Glutamatergic neuron (in vitro differentiated cells): ENCODE data around the gene ADISSP. TPM values are rescaled to one million over a fixed set of nuclear protein-coding genes. Genes with fewer than 3 reads are reported as not detected.

ENCODE experiments used
- DNase-seq: peaks from one replicate; pipeline ENCODE4 v3.0.0; 2022
- H3K27ac Mint-ChIP-seq: one replicate; pipeline ENCODE4 v1.8.0; 2020; ENCODE audit warnings: mild to moderate bottlenecking, mixed read lengths, inconsistent platforms; ENCODE audit not compliant: unreplicated experiment
- H3K27me3 Mint-ChIP-seq: one replicate; pipeline ENCODE4 v1.8.0; 2020; ENCODE audit warnings: mild to moderate bottlenecking, moderate library complexity, mixed read lengths, inconsistent platforms; ENCODE audit not compliant: unreplicated experiment
- H3K36me3 Mint-ChIP-seq: one replicate; pipeline ENCODE4 v1.8.0; 2020; ENCODE audit warnings: mild to moderate bottlenecking, mixed read lengths, inconsistent platforms; ENCODE audit not compliant: unreplicated experiment
- H3K4me1 Mint-ChIP-seq: one replicate; pipeline ENCODE4 v1.8.0; 2020; ENCODE audit warnings: mild to moderate bottlenecking, low read depth, mixed read lengths, inconsistent platforms; ENCODE audit not compliant: unreplicated experiment
- H3K4me3 Mint-ChIP-seq: one replicate; pipeline ENCODE4 v1.8.0; 2020; ENCODE audit warnings: mild to moderate bottlenecking, mixed read lengths, inconsistent platforms; ENCODE audit not compliant: unreplicated experiment
- H3K9me3 Mint-ChIP-seq: one replicate; pipeline ENCODE4 v1.8.0; 2020; ENCODE audit warnings: mild to moderate bottlenecking, moderate library complexity, mixed read lengths, inconsistent platforms; ENCODE audit not compliant: unreplicated experiment
- CTCF ChIP-seq: fragments of 200-600 bp; sonication (generic); IDR thresholded peaks from one replicate; pipeline ENCODE4 v1.5.0; 2021; ENCODE audit not compliant: partially characterized antibody, unreplicated experiment
- total RNA-seq: library from RNA; stranded (reverse); fragmentation: NEBNext Ultra II Directional; extraction: Animal tissue kit (Norgen Biotek cat#: 25700); gene quantifications from one replicate; pipeline ENCODE4 v1.2.1, GENCODE V29; 2021; ENCODE audit not compliant: unreplicated experiment

Gene ADISSP
- total RNA-seq, 1 donor from 2014 or later: 54.6 TPM

DNA sequence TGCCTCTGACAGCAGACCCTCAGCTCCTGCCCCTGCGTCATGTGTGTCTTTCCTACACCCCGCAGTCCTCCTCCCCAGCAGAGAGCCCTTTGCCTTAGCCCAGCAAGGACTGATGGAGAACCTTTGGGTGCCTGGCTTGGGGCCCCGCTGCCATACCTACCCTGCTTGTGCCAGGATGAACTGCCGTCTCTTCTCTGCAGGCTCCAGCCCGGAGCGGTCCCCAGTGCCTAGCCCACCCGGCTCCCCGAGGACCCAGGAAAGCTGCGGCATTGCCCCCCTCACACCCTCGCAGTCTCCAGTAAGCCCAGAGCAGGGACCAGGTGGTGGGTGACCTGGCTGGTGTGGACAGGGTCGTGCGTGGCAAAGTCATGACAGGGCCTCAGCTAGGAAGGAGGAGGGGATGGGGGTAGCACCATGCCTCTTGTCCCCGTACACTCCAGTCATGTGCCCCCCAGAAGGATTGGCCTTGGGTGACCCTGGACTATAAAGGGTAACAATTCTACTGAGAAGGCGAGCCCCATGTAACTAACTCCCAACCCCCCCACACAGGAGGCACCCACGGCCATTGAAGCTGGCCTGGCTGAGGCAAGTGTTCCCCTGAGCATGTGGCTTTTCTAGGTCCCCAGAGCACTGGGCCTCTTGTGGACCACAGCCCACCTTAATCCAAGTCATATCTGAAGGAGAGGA lies 26.8 kb downstream of the ADISSP start:
- H3K4me1 Mint-ChIP-seq: no peaks in the 10 kb centered on the region
- no peak overlapping the region for H3K27ac Mint-ChIP-seq
- H3K4me3 Mint-ChIP-seq: no peak overlapping the region
- no peak for DNase-seq
- H3K27me3 Mint-ChIP-seq: peaks cover 12% of the 10 kb centered on the region
- peaks cover 11% of the 10 kb centered on the region for H3K36me3 Mint-ChIP-seq
- no peak for TF ChIP-seq CTCF
- peaks cover 2% of the 10 kb centered on the region for H3K9me3 Mint-ChIP-seq

DNA sequence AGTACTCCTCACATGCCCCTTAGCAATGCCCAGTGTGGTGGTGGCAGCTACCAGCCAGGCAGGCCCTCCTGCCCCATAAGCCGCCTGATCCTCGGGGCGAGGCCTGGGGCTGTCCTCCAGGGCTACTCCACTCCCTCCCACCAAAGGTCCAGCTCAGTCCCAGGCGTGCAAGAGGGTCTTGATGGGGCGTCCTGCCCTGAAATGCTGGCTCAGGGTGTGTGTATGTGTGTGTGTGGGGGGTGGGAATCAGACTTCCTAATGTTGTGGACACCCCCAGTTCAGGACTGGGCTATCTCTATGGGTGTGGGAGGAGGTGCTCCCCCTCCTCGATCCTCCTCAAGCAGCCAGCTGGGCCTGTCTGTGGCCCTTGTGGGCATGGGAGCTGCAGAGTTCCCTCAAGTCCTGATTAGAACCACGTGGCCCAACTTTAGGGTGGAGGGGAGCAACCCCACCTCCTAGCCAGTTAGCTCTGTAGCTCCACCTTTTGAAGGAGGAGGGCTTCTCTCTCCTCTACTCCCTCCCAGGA lies 27.6 kb downstream of the ADISSP start:
- H3K4me3 Mint-ChIP-seq: no peak overlapping the region
- no peak for TF ChIP-seq CTCF
- no peaks in the 10 kb centered on the region for H3K4me1 Mint-ChIP-seq
- H3K36me3 Mint-ChIP-seq: peaks cover 11% of the 10 kb centered on the region
- no peak for DNase-seq
- peaks cover 2% of the 10 kb centered on the region for H3K9me3 Mint-ChIP-seq
- no peak overlapping the region for H3K27ac Mint-ChIP-seq
- peaks cover 11% of the 10 kb centered on the region for H3K27me3 Mint-ChIP-seq

- H3K4me1 Mint-ChIP-seq: no peaks in the 10 kb centered on the region
- H3K9me3 Mint-ChIP-seq: peaks cover 2% of the 10 kb centered on the region
- H3K36me3 Mint-ChIP-seq: peaks cover 6% of the 10 kb centered on the region
- no peak for DNase-seq
- no peak for TF ChIP-seq CTCF
- H3K27ac Mint-ChIP-seq: no peak overlapping the region
- H3K27me3 Mint-ChIP-seq: peaks cover 8% of the 10 kb centered on the region
- no peak overlapping the region for H3K4me3 Mint-ChIP-seq
Observed at GRCh38 chr20:3739054-3739925, 28.3 kb downstream of the ADISSP start.

DNA sequence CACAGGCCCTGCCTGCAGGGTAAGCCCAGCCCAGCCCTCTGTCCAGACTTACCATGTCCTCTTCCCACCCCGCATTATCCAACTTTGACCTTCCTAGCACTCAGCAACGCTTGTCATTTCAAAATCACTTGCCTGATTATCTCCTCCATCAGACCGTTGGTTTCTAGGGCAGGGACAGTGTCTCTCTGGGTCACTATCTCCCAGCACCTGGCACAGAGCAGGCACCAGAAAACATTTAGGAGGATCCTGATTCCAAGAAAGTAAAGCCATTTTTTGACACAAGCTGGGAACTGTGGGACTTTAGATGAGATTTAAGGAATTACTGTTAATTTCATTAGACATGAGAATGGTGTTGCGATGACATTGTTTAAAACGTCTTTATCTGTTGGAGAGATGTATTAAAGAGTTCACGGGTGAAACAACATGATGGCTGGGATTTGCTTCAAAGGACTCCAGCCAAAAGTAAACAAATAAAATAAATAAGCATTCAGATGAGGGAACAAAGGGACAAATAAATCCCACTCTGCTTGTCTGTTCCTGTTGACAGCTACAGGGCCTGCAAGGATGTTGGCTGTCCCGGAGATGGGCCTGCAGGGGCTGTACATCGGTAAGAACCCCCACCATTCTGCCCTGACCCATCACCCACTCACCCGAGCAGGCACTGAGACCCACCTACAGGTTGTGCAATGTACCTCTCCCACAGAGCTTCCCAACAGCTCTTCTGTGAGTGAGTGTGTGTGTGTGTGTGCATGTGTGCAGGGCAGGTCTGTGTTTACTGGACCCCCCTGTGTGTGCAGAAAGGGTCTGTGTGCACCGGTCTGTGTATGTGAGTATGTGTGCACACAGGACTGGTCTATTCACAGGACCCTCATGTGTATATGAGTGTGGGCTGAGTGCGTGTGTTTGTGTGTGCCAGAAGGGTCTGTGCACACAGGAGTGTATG lies 29.2 kb downstream of the ADISSP start:
- Mint-ChIP-seq H3K27me3 (peaks cover 6% of the 10 kb centered on the region), H3K27ac (no peak overlapping the region), H3K36me3 (peaks cover under 1% of the 10 kb centered on the region), H3K4me1 (no peaks in the 10 kb centered on the region), H3K9me3 (peaks cover 2% of the 10 kb centered on the region), H3K4me3 (no peak overlapping the region)
- no peak for DNase-seq
- TF ChIP-seq CTCF: no peak
